Activated naive CD4-positive, alpha-beta T cell treated with anti-CD3 and anti-CD28 coated beads, Interleukin-2, amount 50 U/mL, for 72 hours (primary cell): ENCODE measurements around the gene CCDC57. TPM values are rescaled to one million over a fixed set of nuclear protein-coding genes. Genes with fewer than 3 reads are reported as not detected.
A peak's percentile ranks its signal among the peaks of the same experiment; 100 is the strongest.

ENCODE experiments used
- ATAC-seq, 2 donors: fragments of 150-1000 bp; cut with Tn5 transposase; 2 replicates each; pipeline ENCODE4 v1.10.0; 2021; ENCODE audit warnings: mild to moderate bottlenecking in 2 of 2, moderate library complexity in 2 of 2
- DNase-seq, 2 donors: peaks; one replicate each; pipeline ENCODE4 v3.0.0; 2021 to 2022; ENCODE audit warnings: low spot score in 2 of 2
- H3K27ac Mint-ChIP-seq, 2 donors: one replicate each; pipeline ENCODE4 v1.8.0; 2022; ENCODE audit warnings: mild to moderate bottlenecking in 2 of 2, mixed read lengths in 2 of 2
- H3K36me3 Mint-ChIP-seq, 2 donors: one replicate each; pipeline ENCODE4 v1.8.0; 2022; ENCODE audit warnings: mixed read lengths in 2 of 2
- H3K9me3 Mint-ChIP-seq, 2 donors: one replicate each; pipeline ENCODE4 v1.8.0; 2022; ENCODE audit warnings: mixed read lengths in 2 of 2
- total RNA-seq, 2 donors: library from RNA; stranded (reverse); gene quantifications; one replicate each; pipeline ENCODE4 v1.2.3, GENCODE V29; 2022

Gene CCDC57
- total RNA-seq, 2 donors from 2014 or later: 34.6 to 51.3 TPM

- no peak overlapping the region for H3K27ac Mint-ChIP-seq
Observed at GRCh38 chr17:82097919-82098168, 114.8 kb downstream of the CCDC57 start.

GRCh38 chr17:82097184-82097918, 115.3 kb downstream of the CCDC57 start:
- Mint-ChIP-seq H3K36me3 (peaks cover 4 to 8% of the 10 kb centered on the region in 2 donors), H3K27ac (peak overlapping the region in 1 of 2 donors; percentile 60), H3K9me3 (no peaks in the 10 kb centered on the region)
- DNase-seq: peak in 1 of 2 donors; percentile 38
- ATAC-seq: peak; percentile 0 to 1

More at GRCh38 chr17:82097919-82098168, 114.8 kb downstream of the CCDC57 start:
- H3K36me3 Mint-ChIP-seq: peaks cover 4 to 8% of the 10 kb centered on the region in 2 donors
- H3K9me3 Mint-ChIP-seq: no peaks in the 10 kb centered on the region
- no peak for DNase-seq
- no peak for ATAC-seq

GRCh38 chr17:82096709-82097183, 115.9 kb downstream of the CCDC57 start:
- DNase-seq (no peak), ATAC-seq (no peak)
- peak overlapping the region in 1 of 2 donors; percentile 60 for H3K27ac Mint-ChIP-seq
- H3K9me3 Mint-ChIP-seq: no peaks in the 10 kb centered on the region
- H3K36me3 Mint-ChIP-seq: peaks cover 4 to 8% of the 10 kb centered on the region in 2 donors

- Mint-ChIP-seq H3K27ac (peak overlapping the region; percentile 59 to 72), H3K9me3 (no peaks in the 10 kb centered on the region), H3K36me3 (peaks cover 4 to 8% of the 10 kb centered on the region in 2 donors)
- DNase-seq: no peak
- ATAC-seq: no peak
Observed at GRCh38 chr17:82095777-82096708, 116.6 kb downstream of the CCDC57 start.

- H3K9me3 Mint-ChIP-seq: no peaks in the 10 kb centered on the region
- DNase-seq (no peak), ATAC-seq (no peak)
- H3K27ac Mint-ChIP-seq: peak overlapping the region in 1 of 2 donors; percentile 59
- H3K36me3 Mint-ChIP-seq: peaks cover 4 to 8% of the 10 kb centered on the region in 2 donors
Observed at GRCh38 chr17:82094931-82095776, 117.5 kb downstream of the CCDC57 start.

GRCh38 chr17:82092995-82093751, 119.5 kb downstream of the CCDC57 start:
- H3K36me3 Mint-ChIP-seq: peaks cover 4 to 8% of the 10 kb centered on the region in 2 donors
- no peak for ATAC-seq
- no peaks in the 10 kb centered on the region for H3K9me3 Mint-ChIP-seq
- H3K27ac Mint-ChIP-seq: no peak overlapping the region
- DNase-seq: no peak

GRCh38 chr17:82092628-82092994, 120.0 kb downstream of the CCDC57 start:
- no peak overlapping the region for H3K27ac Mint-ChIP-seq
- DNase-seq (no peak), ATAC-seq (no peak)
- H3K36me3 Mint-ChIP-seq: peaks cover 4 to 8% of the 10 kb centered on the region in 2 donors
- H3K9me3 Mint-ChIP-seq: no peaks in the 10 kb centered on the region

GRCh38 chr17:82092094-82092586, 120.5 kb downstream of the CCDC57 start:
- Mint-ChIP-seq H3K27ac (no peak overlapping the region), H3K36me3 (peaks cover 4 to 8% of the 10 kb centered on the region in 2 donors), H3K9me3 (no peaks in the 10 kb centered on the region)
- DNase-seq (no peak), ATAC-seq (no peak)

GRCh38 chr17:82091264-82092066, 121.2 kb downstream of the CCDC57 start:
- Mint-ChIP-seq H3K36me3 (peaks cover 4 to 8% of the 10 kb centered on the region in 2 donors), H3K9me3 (no peaks in the 10 kb centered on the region), H3K27ac (no peak overlapping the region)
- DNase-seq (no peak), ATAC-seq (no peak)

GRCh38 chr17:82090549-82091263, 121.9 kb downstream of the CCDC57 start:
- ATAC-seq: no peak
- no peak for DNase-seq
- Mint-ChIP-seq H3K9me3 (no peaks in the 10 kb centered on the region), H3K36me3 (peaks cover 4% of the 10 kb centered on the region in 2 donors), H3K27ac (no peak overlapping the region)

- DNase-seq (no peak), ATAC-seq (no peak)
- no peak overlapping the region for H3K27ac Mint-ChIP-seq
- H3K9me3 Mint-ChIP-seq: no peaks in the 10 kb centered on the region
- H3K36me3 Mint-ChIP-seq: peaks cover 4% of the 10 kb centered on the region in 2 donors
Observed at GRCh38 chr17:82089723-82090548, 122.7 kb downstream of the CCDC57 start.

GRCh38 chr17:82088838-82089722, 123.6 kb downstream of the CCDC57 start:
- DNase-seq: no peak
- Mint-ChIP-seq H3K36me3 (peaks cover 4% of the 10 kb centered on the region in 2 donors), H3K9me3 (no peaks in the 10 kb centered on the region), H3K27ac (no peak overlapping the region)
- ATAC-seq: no peak
